ENCODE data around the gene LCA5L.
"Not testable (repeated sequence)": the region's sequence is repeated elsewhere in the genome, so short reads cannot be mapped to it uniquely, and the experiment has no call there.

The LCA5L gene

GRCh38 chr21:39430954-39431353, 14.6 kb downstream of the LCA5L start:
- Mint-ChIP-seq H3K36me3 (ENCODE audit: low read depth) (no peaks in the 10 kb centered on the region), H3K4me3 (no peak overlapping the region), H3K4me1 (ENCODE audit: low read depth) (no peaks in the 10 kb centered on the region), H3K9me3 (no peaks in the 10 kb centered on the region), H3K27ac (no peak overlapping the region), H3K27me3 (peaks cover 12% of the 10 kb centered on the region)
- DNase-seq = no peak

GRCh38 chr21:39430457-39430856, 15.1 kb downstream of the LCA5L start:
- Mint-ChIP-seq H3K4me3 (no peak overlapping the region), H3K27me3 (peaks cover 12% of the 10 kb centered on the region), H3K9me3 (no peaks in the 10 kb centered on the region), H3K27ac (no peak overlapping the region), H3K36me3 (ENCODE audit: low read depth) (no peaks in the 10 kb centered on the region), H3K4me1 (ENCODE audit: low read depth) (no peaks in the 10 kb centered on the region)
- no peak for DNase-seq

GRCh38 chr21:39430016-39430415, 15.6 kb downstream of the LCA5L start:
- no peak for DNase-seq
- H3K36me3 Mint-ChIP-seq (ENCODE audit: low read depth) = no peaks in the 10 kb centered on the region
- H3K27ac Mint-ChIP-seq = no peak overlapping the region
- no peaks in the 10 kb centered on the region for H3K4me1 Mint-ChIP-seq (ENCODE audit: low read depth)
- H3K4me3 Mint-ChIP-seq = no peak overlapping the region
- H3K27me3 Mint-ChIP-seq = peaks cover 12% of the 10 kb centered on the region
- H3K9me3 Mint-ChIP-seq = no peaks in the 10 kb centered on the region

GRCh38 chr21:39429445-39429844, 16.1 kb downstream of the LCA5L start:
- Mint-ChIP-seq H3K27ac (no peak overlapping the region), H3K9me3 (no peaks in the 10 kb centered on the region), H3K27me3 (peaks cover 12% of the 10 kb centered on the region), H3K4me3 (no peak overlapping the region), H3K4me1 (ENCODE audit: low read depth) (no peaks in the 10 kb centered on the region), H3K36me3 (ENCODE audit: low read depth) (no peaks in the 10 kb centered on the region)
- DNase-seq = no peak

- Mint-ChIP-seq H3K4me3 (no peak overlapping the region), H3K36me3 (ENCODE audit: low read depth) (no peaks in the 10 kb centered on the region), H3K27ac (no peak overlapping the region), H3K27me3 (no peaks in the 10 kb centered on the region), H3K9me3 (no peaks in the 10 kb centered on the region), H3K4me1 (ENCODE audit: low read depth) (no peaks in the 10 kb centered on the region)
- no peak for DNase-seq
Measured at GRCh38 chr21:39422527-39423241, 22.9 kb downstream of the LCA5L start.

GRCh38 chr21:39419204-39419603, 26.4 kb downstream of the LCA5L start:
- H3K4me1 Mint-ChIP-seq (ENCODE audit: low read depth); H3K27me3 Mint-ChIP-seq; H3K36me3 Mint-ChIP-seq (ENCODE audit: low read depth); H3K9me3 Mint-ChIP-seq; H3K4me3 Mint-ChIP-seq; DNase-seq; H3K27ac Mint-ChIP-seq: not testable (repeated sequence)

GRCh38 chr21:39406065-39406464, 39.5 kb downstream of the LCA5L start:
- no peak for DNase-seq
- Mint-ChIP-seq H3K4me3 (no peak overlapping the region), H3K4me1 (ENCODE audit: low read depth) (no peaks in the 10 kb centered on the region), H3K27ac (no peak overlapping the region), H3K9me3 (peaks cover 5% of the 10 kb centered on the region), H3K36me3 (ENCODE audit: low read depth) (peaks cover 26% of the 10 kb centered on the region), H3K27me3 (no peaks in the 10 kb centered on the region)

- H3K36me3 Mint-ChIP-seq (ENCODE audit: low read depth) = peaks cover 32% of the 10 kb centered on the region
- H3K27ac Mint-ChIP-seq = no peak overlapping the region
Measured at GRCh38 chr21:39400173-39400572, 45.4 kb downstream of the LCA5L start.

GRCh38 chr21:39397646-39398385, 47.8 kb downstream of the LCA5L start:
- Mint-ChIP-seq H3K27ac (no peak overlapping the region), H3K36me3 (ENCODE audit: low read depth) (peaks cover 47% of the 10 kb centered on the region), H3K9me3 (no peaks in the 10 kb centered on the region)

More at GRCh38 chr21:39400173-39400572, 45.4 kb downstream of the LCA5L start:
- H3K4me3 Mint-ChIP-seq = no peak overlapping the region
- H3K9me3 Mint-ChIP-seq = no peaks in the 10 kb centered on the region
- no peaks in the 10 kb centered on the region for H3K4me1 Mint-ChIP-seq (ENCODE audit: low read depth)
- no peaks in the 10 kb centered on the region for H3K27me3 Mint-ChIP-seq
- no peak for DNase-seq

GRCh38 chr21:39392981-39393380, 52.6 kb downstream of the LCA5L start:
- peaks cover 14% of the 10 kb centered on the region for H3K4me1 Mint-ChIP-seq (ENCODE audit: low read depth)
- H3K4me3 Mint-ChIP-seq = no peak overlapping the region
- H3K36me3 Mint-ChIP-seq (ENCODE audit: low read depth) = peaks cover 68% of the 10 kb centered on the region
- H3K9me3 Mint-ChIP-seq = no peaks in the 10 kb centered on the region
- DNase-seq = no peak
- no peaks in the 10 kb centered on the region for H3K27me3 Mint-ChIP-seq
- no peak overlapping the region for H3K27ac Mint-ChIP-seq

More at GRCh38 chr21:39397646-39398385, 47.8 kb downstream of the LCA5L start:
- no peak for DNase-seq
- Mint-ChIP-seq H3K4me3 (no peak overlapping the region), H3K4me1 (ENCODE audit: low read depth) (no peaks in the 10 kb centered on the region), H3K27me3 (no peaks in the 10 kb centered on the region)

- Mint-ChIP-seq H3K4me1 (ENCODE audit: low read depth) (peaks cover 30% of the 10 kb centered on the region), H3K4me3 (no peak overlapping the region), H3K36me3 (ENCODE audit: low read depth) (peaks cover 48% of the 10 kb centered on the region), H3K27me3 (no peaks in the 10 kb centered on the region), H3K9me3 (no peaks in the 10 kb centered on the region), H3K27ac (no peak overlapping the region)
- no peak for DNase-seq
Measured at GRCh38 chr21:39390212-39390765, 55.3 kb downstream of the LCA5L start.

GRCh38 chr21:39388811-39389155, 56.8 kb downstream of the LCA5L start:
- H3K4me3 Mint-ChIP-seq = peak overlapping the region; percentile 84

GRCh38 chr21:39388038-39388810, 57.4 kb downstream of the LCA5L start:
- Mint-ChIP-seq H3K36me3 (ENCODE audit: low read depth) (peaks cover 34% of the 10 kb centered on the region), H3K27ac (peak overlapping the region; percentile 95), H3K4me3 (peak overlapping the region; percentile 84), H3K27me3 (no peaks in the 10 kb centered on the region), H3K9me3 (no peaks in the 10 kb centered on the region), H3K4me1 (ENCODE audit: low read depth) (peaks cover 38% of the 10 kb centered on the region)
- DNase-seq = peak; percentile 93

More at GRCh38 chr21:39388811-39389155, 56.8 kb downstream of the LCA5L start:
- Mint-ChIP-seq H3K36me3 (ENCODE audit: low read depth) (peaks cover 38% of the 10 kb centered on the region), H3K4me1 (ENCODE audit: low read depth) (peaks cover 38% of the 10 kb centered on the region), H3K27me3 (no peaks in the 10 kb centered on the region), H3K9me3 (no peaks in the 10 kb centered on the region), H3K27ac (no peak overlapping the region)
- DNase-seq = no peak

GRCh38 chr21:39387461-39388037, 58.0 kb downstream of the LCA5L start:
- Mint-ChIP-seq H3K27ac (peak overlapping the region; percentile 95), H3K36me3 (ENCODE audit: low read depth) (peaks cover 27% of the 10 kb centered on the region), H3K4me1 (ENCODE audit: low read depth) (peaks cover 39% of the 10 kb centered on the region), H3K4me3 (peak overlapping the region; percentile 84), H3K27me3 (no peaks in the 10 kb centered on the region), H3K9me3 (no peaks in the 10 kb centered on the region)
- DNase-seq = peak; percentile 95
